Suprapubic skin (tissue), 4 donors: ENCODE results near the gene FLRT3. TPM values are rescaled to one million over a fixed set of nuclear protein-coding genes. Genes with fewer than 3 reads are reported as not detected.

ENCODE experiments used
- DNase-seq, 2 donors: peaks; one replicate each; pipeline ENCODE4 v3.0.0-alpha.2; 2019; ENCODE audit warnings: low spot score in 2 of 2
- H3K27ac ChIP-seq: fragments of 200-600 bp; sonication (generic); one replicate; pipeline ENCODE4 v1.5.1; 2019
- H3K27me3 ChIP-seq: fragments of 200-600 bp; sonication (generic); one replicate; pipeline ENCODE4 v1.5.1; 2019
- H3K36me3 ChIP-seq: fragments of 200-600 bp; sonication (generic); one replicate; pipeline ENCODE4 v1.5.1; 2019
- H3K4me1 ChIP-seq: fragments of 200-600 bp; sonication (generic); one replicate; pipeline ENCODE4 v1.5.1; 2019
- H3K4me3 ChIP-seq: fragments of 200-600 bp; sonication (generic); one replicate; pipeline ENCODE4 v1.5.1; 2019; ENCODE audit warnings: mild to moderate bottlenecking
- H3K9me3 ChIP-seq: fragments of 200-600 bp; sonication (generic); one replicate; pipeline ENCODE4 v1.5.1; 2019
- EP300 ChIP-seq: sonication (generic); formaldehyde crosslinking; IDR thresholded peaks from one replicate; pipeline ENCODE4 v1.6.1; 2017; ENCODE audit warnings: antibody characterized with exemption
- POLR2A ChIP-seq, 2 donors: fragments of 450-650 bp; IDR thresholded peaks; one replicate each; pipeline ENCODE4 v1.6.1; 2017; ENCODE audit warnings: antibody characterized with exemption in 2 of 2, mild to moderate bottlenecking in 2 of 2, moderate library complexity in 2 of 2
- POLR2AphosphoS5 ChIP-seq, 3 donors: sonication (generic); formaldehyde crosslinking; IDR thresholded peaks; one replicate each; pipeline ENCODE4 v1.6.1; 2017; ENCODE audit warnings: antibody characterized with exemption in 3 of 3
- WGBS: methylation state at CpG from one replicate; pipeline ENCODE4 v1.1.5; 2018; 5-methylcytosine and 5-hydroxymethylcytosine counted together
- total RNA-seq, 4 donors: library from RNA; depleted of rRNA; stranded (reverse); fragments of >200 nt; gene quantifications; one replicate each; pipeline ENCODE4 v1.1.0, GENCODE V29; 2016
- TF ChIP-seq, protein P1 (sequence below), 2 donors: fragments of 200-600 bp in 1 of 2; fragments of 450-650 bp in 1 of 2; sonication (generic) in 1 of 2; IDR thresholded peaks; one replicate each; pipeline ENCODE4 v1.5.1; 2016 to 2019; ENCODE audit warnings: antibody characterized with exemption in 2 of 2, mild to moderate bottlenecking in 1 of 2, moderate library complexity in 1 of 2

Gene FLRT3
- total RNA-seq, 4 donors from 2014 or later: 10.1 to 36.6 (median 21.9) TPM

DNA sequence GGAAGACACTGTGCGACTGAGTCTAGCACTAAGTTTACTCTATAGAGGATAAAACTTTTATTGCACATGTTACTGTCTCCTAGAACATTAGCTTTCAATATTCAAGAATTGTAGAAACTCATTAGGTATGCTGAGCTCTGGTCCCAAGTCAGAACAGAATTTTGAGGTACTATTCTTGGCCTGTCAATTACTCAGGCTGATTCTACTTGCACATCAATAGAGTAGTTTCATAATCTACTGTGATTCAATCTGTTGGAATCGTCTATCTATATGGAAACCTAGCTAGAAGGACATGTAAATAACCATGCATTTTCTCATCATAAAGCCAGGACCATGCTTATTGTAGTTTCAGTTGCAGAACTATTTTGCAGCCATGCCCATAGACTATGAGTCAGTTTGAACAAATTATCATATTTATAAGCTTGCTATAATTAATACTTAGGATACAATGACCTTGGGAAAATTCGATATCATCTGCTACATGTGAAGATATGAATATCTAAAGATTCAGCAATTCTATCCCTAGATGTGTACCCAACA lies 41.6 kb downstream of the FLRT3 start:
- no peaks in the 10 kb centered on the region for H3K4me1 ChIP-seq
- no peaks in the 10 kb centered on the region for H3K27me3 ChIP-seq
- H3K9me3 ChIP-seq: no peaks in the 10 kb centered on the region
- DNase-seq: no peak
- TF ChIP-seq EP300 (no peak), POLR2AphosphoS5 (IDR thresholded peaks at IDR 0.05) (no peak), POLR2A (IDR thresholded peaks at IDR 0.05) (no peak)
- TF ChIP-seq, protein P1, sequence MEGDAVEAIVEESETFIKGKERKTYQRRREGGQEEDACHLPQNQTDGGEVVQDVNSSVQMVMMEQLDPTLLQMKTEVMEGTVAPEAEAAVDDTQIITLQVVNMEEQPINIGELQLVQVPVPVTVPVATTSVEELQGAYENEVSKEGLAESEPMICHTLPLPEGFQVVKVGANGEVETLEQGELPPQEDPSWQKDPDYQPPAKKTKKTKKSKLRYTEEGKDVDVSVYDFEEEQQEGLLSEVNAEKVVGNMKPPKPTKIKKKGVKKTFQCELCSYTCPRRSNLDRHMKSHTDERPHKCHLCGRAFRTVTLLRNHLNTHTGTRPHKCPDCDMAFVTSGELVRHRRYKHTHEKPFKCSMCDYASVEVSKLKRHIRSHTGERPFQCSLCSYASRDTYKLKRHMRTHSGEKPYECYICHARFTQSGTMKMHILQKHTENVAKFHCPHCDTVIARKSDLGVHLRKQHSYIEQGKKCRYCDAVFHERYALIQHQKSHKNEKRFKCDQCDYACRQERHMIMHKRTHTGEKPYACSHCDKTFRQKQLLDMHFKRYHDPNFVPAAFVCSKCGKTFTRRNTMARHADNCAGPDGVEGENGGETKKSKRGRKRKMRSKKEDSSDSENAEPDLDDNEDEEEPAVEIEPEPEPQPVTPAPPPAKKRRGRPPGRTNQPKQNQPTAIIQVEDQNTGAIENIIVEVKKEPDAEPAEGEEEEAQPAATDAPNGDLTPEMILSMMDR (IDR thresholded peaks at IDR 0.05): no peak
- no peak overlapping the region for H3K27ac ChIP-seq
- 38% methylated on average over 3 of the region's 3 CpGs for WGBS
- no peak overlapping the region for H3K4me3 ChIP-seq
- H3K36me3 ChIP-seq: no peaks in the 10 kb centered on the region

DNA sequence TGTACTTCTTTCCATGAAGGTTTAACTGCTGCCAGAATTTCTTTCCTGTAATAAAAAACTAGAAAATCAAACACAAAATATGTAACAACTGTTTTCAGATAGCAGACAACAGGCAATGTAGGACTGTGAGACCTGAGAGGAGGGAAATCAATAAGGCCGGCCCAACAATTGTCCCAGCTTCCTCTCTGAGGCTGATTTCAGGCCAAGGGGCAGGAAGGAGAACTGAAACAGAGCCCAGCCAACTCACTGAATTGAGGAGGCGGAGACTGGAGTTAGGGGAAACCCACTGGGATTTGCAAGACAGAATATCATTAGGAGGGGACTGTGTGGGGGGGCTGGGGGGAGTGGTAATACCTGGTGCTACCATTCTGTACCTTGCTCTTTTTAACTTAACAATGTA lies 42.2 kb downstream of the FLRT3 start:
- H3K36me3 ChIP-seq: no peaks in the 10 kb centered on the region
- H3K4me1 ChIP-seq: no peaks in the 10 kb centered on the region
- H3K4me3 ChIP-seq: no peak overlapping the region
- TF ChIP-seq POLR2AphosphoS5 (IDR thresholded peaks at IDR 0.05) (no peak), EP300 (no peak), POLR2A (IDR thresholded peaks at IDR 0.05) (no peak)
- TF ChIP-seq, protein P1 (IDR thresholded peaks at IDR 0.05): no peak
- 43% methylated on average over 2 of the region's 2 CpGs for WGBS
- no peak for DNase-seq
- no peaks in the 10 kb centered on the region for H3K9me3 ChIP-seq
- no peak overlapping the region for H3K27ac ChIP-seq
- H3K27me3 ChIP-seq: no peaks in the 10 kb centered on the region

DNA sequence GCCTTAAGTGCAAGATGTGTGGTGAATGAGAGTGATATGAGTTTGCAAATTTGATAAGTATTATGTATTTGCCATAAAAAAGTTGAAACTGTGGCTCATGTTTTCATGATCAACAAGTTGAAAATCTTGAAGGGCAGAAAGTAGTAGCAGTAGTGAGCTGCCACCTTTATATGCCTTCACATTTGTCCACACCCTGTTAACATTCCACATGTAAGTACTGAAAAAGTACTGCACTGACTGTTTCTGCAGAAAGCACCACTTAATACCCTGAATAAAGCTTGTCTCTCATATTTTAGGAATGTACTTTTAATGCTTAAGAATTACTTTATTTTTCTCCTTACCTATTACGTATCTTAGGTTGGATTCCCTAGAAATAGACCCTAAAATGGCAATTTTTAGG lies 45.9 kb downstream of the FLRT3 start:
- 89% methylated on average over 1 of the region's 1 CpG for WGBS
- no peak overlapping the region for H3K4me3 ChIP-seq
- no peak overlapping the region for H3K27ac ChIP-seq
- no peak for TF ChIP-seq POLR2A (IDR thresholded peaks at IDR 0.05)
- TF ChIP-seq, protein P1 (IDR thresholded peaks at IDR 0.05): no peak
- TF ChIP-seq POLR2AphosphoS5 (IDR thresholded peaks at IDR 0.05): no peak
- no peak for TF ChIP-seq EP300
- H3K9me3 ChIP-seq: no peaks in the 10 kb centered on the region
- H3K4me1 ChIP-seq: no peaks in the 10 kb centered on the region
- no peaks in the 10 kb centered on the region for H3K27me3 ChIP-seq
- no peak for DNase-seq
- H3K36me3 ChIP-seq: no peaks in the 10 kb centered on the region

DNA sequence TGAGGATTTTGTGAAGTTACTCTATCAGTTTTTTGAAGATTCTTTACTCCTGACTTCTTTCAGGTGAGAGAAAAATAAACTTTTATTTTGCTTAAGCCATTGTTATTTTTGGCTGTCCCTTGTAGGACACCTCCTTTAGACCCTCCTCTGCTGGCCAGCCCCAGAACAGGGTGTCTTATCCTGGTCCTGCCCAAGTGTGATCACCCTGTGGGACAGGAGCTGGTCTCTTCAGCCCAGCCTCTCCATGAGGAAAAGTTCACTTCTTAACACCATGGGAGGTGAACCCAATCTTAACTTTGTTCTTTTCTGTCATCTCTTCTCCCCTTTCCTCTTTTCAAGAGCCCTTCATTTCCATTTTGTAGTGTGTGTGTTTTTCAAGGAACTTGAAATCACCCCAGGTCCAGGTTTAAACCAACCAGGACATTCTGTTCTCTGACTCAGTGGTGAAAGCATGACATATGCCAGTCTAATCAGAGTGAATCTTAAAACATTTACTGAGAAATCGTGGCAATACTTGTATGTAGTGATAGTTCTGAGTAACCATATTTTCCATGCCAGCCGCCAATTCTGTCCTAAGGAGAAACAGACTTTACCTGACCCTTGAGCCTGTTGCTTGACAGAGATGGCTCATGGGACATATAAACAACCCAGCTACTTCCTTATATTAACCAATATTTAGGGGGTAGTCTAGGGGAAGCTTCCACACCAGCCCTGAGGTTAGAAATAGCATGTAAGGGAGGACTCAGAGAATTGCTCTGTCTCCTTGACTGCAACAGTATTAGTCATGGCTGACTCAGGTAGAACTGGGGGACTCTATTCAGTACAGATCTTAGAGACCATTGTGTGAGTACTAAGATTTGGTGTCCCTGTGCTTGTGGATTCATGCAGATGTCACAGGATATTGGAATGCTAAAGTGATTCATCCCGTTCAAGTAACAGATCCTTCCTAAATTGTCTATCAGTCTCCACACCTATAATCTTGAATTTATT lies 48.8 kb downstream of the FLRT3 start:
- H3K27ac ChIP-seq: no peak overlapping the region
- no peaks in the 10 kb centered on the region for H3K9me3 ChIP-seq
- DNase-seq: no peak
- no peaks in the 10 kb centered on the region for H3K36me3 ChIP-seq
- TF ChIP-seq, protein P1 (IDR thresholded peaks at IDR 0.05): no peak
- TF ChIP-seq POLR2A (IDR thresholded peaks at IDR 0.05): no peak
- TF ChIP-seq POLR2AphosphoS5 (IDR thresholded peaks at IDR 0.05): no peak
- 75% methylated on average over 3 of the region's 3 CpGs for WGBS
- peaks cover 4% of the 10 kb centered on the region for H3K4me1 ChIP-seq
- H3K4me3 ChIP-seq: no peak overlapping the region
- no peaks in the 10 kb centered on the region for H3K27me3 ChIP-seq

DNA sequence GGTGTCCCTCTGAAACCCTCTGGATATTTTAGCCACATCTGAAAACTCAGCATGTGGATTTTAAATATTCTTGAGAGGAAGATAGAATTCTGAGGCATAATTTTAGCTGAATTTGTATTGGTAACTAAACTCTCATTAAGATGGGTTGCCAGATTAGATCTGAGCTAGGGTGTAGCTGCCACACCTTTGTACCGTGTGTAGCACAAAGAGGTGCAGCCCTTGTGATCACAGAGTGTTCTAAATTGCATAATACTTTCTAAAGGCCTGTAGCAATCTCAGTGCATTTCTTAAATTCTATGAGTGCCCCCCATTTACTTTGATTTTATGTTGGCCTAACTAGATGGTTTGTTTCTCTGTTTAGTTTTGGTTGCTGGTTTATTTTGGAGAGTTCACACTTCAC lies 53.0 kb downstream of the FLRT3 start:
- peaks cover 4% of the 10 kb centered on the region for H3K4me1 ChIP-seq
- WGBS: 47% methylated on average over 1 of the region's 1 CpG
- H3K4me3 ChIP-seq: no peak overlapping the region
- no peak for DNase-seq
- no peak for TF ChIP-seq POLR2AphosphoS5 (IDR thresholded peaks at IDR 0.05)
- TF ChIP-seq EP300: no peak
- no peaks in the 10 kb centered on the region for H3K36me3 ChIP-seq
- H3K27ac ChIP-seq: peak overlapping the region; percentile 41
- no peaks in the 10 kb centered on the region for H3K27me3 ChIP-seq
- H3K9me3 ChIP-seq: no peaks in the 10 kb centered on the region
